GM21447 (cell line): ENCODE results near the gene RSL24D1.

Experiments used
- ATAC-seq: cut with Tn5 transposase; IDR thresholded peaks from one replicate; pipeline ENCODE4 v1.9.1; 2021; ENCODE audit not compliant: unreplicated experiment

RSL24D1 gene

DNA sequence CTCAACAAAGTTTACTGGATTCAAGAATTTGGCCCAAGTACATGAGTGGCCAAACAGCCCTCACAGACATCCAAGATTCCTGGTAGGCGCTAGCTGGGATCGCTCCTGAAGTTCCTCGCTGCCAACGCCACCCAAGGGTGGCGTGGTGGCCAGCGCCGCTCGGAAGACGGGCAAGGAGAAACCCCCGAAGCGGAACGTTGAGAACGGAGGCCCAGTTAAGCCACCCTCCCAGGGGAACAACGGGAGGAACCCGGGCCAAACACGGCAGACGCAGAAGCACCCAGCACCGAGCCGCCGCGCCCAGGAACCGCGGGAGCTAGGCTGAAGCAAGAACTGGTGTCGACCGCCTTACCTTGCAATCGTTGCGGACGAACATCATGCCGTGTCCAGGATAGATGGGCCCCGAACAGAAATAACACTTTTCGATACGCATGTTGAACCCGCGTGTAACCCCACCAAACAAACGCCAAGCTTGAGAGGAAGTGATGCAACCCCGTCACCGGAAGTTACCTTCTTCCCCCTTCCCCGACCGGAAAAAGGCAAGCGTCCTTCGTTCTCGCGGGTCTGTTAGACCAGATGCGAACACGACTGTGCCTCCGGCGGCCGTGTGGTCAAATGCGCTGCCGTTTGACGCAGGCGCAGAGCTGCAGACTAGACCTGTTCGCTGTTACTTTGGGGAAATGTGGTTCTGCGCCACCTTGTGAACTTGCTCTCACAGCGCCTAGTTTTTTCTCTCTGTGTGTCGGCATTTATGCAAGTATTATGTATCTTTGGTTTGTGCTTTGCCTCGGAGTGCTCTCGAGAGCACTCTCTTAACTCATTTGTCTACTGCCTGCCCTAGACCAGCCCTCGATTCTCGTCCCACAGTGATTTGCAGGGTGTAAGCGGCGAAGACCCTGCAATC, at the start of gene RSL24D1:
RSL24D1 (minus strand) TSS at position 484 of the 904 bp plus-strand sequence; CDS start at position 433, 51 bp downstream.
- ATAC-seq, result peak; percentile 97

GRCh38 chr15:55245059-55245458, 48.3 kb upstream of the RSL24D1 start:
- no peak for ATAC-seq

GRCh38 chr15:55241891-55242290, 45.1 kb upstream of the RSL24D1 start:
- no peak for ATAC-seq

DNA sequence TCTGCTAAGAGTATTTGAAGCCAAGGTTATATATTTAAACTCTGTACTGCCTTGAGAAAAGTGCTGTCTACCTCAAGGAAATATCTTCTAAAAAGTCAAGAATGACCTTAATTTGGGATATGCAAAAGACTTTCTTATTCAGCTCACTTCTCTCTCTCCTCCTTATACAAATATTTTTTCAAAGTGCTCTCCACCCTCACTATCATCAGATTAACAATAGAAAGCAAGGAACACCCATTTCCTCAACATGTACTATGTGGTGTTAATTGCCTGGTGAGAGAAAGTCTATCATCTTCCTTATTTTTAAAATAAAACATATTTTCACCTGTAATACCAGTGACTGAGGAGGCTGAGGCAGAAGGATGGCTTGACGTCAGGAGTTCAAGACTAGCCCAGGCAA, 44.4 kb upstream of the RSL24D1 start:
- ATAC-seq, result no peak

- ATAC-seq, result no peak
These were observed 43.5 kb upstream of the RSL24D1 start for GRCh38 chr15:55240125-55240760.

DNA sequence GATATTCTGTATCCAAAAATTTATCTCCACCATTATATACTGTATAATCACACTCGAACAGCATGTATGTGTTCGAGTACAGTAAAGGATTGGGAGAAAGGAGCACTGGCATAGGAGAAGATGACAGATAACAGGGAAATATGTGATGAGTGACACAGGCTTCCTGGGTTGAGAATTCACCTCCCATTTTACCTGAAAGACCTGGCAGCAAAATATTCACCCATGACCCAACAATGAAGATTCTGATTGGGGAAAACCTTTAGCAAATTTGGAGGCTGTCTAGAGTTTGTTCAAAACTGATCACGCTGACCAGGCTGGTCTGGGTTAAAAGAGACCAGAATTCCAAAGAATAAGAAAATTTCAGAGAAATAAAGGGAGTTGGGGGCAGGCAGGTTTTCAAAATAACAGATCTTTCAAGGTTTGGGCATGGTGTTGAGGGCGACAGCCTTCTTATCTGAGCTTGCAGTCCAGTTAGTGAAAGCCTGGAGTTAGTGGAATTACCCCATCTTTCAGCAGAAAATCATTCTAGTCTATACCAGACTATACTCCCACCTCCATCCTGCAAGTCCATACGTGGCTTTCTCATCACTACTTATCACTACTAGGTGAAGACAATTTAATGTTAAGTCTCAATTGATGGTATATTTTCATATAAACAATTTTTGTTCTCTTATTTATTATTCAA, 42.8 kb upstream of the RSL24D1 start:
- ATAC-seq, result no peak

GRCh38 chr15:55238877-55239276, 42.1 kb upstream of the RSL24D1 start:
- ATAC-seq, result no peak

DNA sequence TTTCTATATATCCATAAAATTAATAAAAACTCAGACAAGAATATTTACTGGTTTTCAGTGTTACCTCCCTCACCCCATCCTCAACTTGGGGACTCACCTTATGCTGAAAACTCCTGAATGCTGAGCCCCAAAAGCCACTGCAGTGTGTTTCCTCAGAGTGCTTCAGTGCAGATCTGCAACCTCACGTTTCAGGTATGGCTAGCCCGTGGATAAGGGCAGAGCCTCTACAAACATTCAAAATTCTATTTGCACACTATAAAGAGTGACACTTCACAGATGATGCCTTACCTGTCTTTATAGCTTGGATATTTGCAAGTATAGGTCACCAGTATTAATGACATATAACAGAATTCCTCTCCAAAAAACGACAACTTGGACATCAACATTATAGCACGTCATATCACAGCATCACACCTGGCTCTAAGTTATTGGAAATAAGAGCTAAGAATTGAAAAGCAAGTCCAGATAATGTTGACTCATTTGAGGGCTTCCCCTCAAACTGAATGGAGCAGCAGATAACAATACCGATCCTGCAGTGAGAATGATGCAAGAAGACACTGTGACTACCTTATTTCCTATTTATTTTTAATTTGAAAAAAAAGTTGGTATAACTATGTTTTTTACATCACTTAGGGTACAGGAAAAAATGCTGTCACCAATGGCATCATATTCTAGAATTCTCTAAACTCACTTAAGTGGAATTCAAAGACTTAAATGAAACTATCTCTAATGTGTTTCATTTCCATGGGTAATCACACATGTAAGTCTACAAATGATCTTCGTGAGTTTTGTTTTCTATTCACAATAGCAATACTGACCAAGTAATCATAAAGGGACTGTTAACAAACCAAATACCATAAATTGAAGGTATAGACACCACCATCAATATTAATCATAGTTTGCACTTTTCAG, 40.7 kb upstream of the RSL24D1 start:
- ATAC-seq, result no peak

- ATAC-seq, result no peak
These were observed 38.9 kb upstream of the RSL24D1 start for GRCh38 chr15:55235546-55236036.

DNA sequence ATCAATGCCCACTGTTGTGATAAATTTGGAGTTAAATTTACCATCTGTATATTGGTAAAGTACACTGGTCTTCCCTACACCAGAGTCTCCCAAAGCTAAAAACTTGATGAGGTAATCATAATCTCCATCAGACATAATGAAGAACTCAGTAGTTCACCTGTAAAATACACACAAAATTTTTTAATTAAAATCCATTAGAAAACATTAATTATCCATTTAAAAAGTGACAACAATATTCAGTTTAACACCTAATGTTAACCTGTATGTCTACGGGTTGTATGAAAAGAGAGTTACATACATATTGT, 38.0 kb upstream of the RSL24D1 start:
- ATAC-seq, result no peak

GRCh38 chr15:55234104-55234799, 37.5 kb upstream of the RSL24D1 start:
- no peak for ATAC-seq

DNA sequence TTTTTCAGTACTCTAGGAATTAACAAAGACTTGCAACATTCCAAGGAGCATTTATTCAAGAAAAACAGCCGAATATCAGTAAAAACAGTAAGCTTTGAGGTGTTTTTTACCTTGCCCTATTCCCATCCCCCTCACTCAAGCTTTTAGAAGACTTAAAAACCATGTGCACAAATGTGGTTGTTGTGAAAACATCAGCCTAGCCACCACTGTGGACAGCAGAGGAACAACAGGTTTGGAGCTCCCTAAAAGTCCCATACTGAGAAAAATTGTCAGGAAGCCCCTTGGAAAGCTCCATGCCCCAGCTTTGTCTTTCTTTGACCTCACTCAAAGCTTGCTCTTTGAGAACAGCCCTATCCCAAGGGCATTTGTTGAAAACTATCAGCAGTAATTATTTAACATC, 34.7 kb upstream of the RSL24D1 start:
- ATAC-seq, result no peak

- no peak for ATAC-seq
These were observed 34.2 kb upstream of the RSL24D1 start for GRCh38 chr15:55230953-55231352.

DNA sequence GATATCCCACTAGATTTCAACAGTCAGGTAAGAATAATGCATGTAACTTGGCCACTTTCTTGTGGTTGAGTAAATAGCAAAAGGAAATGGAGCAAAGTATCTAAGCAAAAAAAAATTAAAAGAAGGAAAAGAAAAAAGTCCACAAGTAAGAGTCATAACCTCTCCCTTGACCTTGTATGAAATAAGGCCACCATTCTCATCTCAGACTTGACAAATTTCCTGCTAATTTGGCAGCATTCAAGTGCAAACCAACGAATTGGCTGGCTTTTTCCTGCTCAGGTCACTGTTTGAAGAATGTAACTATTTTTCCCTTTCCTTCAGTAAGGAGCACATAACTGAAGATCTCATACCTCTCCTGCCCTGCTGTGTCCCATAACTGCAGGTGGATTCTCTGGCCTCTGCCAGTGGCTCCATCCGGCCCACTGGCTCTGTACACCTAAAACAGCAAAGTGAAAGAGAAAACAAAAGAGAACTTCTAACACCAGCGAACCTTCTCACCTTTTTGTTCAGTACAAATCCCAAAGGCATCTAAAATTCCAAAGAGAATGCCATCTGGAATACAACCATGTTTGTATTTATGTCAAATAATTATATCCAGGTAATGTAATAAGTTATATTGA, 33.4 kb upstream of the RSL24D1 start:
- no peak for ATAC-seq

- no peak for ATAC-seq
These were observed 29.4 kb upstream of the RSL24D1 start for GRCh38 chr15:55226127-55226526.

DNA sequence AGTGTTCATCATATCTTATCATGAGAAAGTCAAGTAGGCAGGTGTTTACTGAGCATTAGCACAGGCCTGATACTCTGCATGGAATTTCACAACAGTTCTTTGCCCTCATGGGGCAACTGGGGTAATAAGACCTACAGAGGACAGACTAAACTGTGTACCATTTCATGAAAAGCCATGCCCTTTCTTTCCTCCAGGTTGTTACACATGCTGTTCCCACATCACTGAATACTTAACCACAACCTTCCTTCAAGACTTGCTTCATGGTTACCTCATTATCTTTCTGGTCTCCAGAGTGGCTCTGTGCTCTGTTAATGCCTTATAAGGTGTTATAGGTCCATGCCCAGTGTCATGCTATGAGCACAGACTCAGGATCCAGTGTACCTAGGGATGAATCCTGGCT, 28.2 kb upstream of the RSL24D1 start:
- ATAC-seq, result no peak

GRCh38 chr15:55222588-55222987, 25.8 kb upstream of the RSL24D1 start:
- ATAC-seq, result peak; percentile 58

DNA sequence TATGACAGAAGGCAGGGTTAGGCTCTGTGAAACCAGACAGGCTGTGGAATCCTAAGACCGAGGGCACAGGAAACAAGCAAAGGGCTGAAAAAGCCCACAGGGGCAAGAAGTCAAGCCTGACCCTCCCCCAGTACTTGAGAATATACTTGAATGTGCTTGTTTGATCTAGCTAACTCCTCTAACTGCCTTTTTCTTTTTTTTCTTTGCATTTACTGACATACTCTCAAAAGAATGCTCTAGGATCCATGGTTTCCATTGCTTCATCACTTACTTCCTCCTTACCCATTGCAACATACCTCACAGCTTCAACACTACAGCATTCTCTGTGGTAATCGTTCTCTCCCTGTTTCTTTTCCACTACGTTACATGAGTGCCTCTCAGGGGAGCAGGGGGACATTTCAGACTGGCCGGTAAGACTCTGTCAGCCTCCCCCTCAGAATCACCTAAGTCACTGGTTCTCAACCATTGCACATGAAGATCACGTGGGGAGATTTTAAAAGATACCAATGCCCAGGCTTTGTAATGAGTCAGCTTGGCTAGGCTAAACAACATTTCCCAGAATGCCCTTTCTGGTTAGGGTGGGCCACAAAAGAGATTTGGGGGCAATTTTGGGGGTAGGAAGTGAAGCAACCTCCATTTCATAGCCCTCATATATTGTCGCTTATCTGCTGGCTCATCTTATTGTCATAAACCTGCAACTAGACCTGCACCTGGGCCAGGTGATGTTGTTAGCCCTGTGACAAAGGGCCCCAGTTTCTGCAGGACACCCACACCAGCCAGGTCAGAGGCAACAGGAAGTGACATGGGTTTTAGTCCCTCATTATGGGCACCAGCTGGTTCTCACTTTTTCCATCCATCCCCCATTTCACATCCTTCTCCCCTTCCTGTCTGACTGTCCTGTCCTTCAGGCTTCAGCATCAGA, 24.6 kb upstream of the RSL24D1 start:
- ATAC-seq, result peak; percentile 50

- ATAC-seq, result no peak
These were observed 23.9 kb upstream of the RSL24D1 start for GRCh38 chr15:55220606-55221005.
